Right lobe of liver (tissue), 6 donors: Measurements from ENCODE around the gene SHISA8. TPM values are rescaled to one million over a fixed set of nuclear protein-coding genes. Genes with fewer than 3 reads are reported as not detected.
"Not testable (repeated sequence)": the region's sequence is repeated elsewhere in the genome, so short reads cannot be mapped to it uniquely, and the experiment has no call there.

Experiments used
- ATAC-seq, 4 donors: fragments of 200-7000 bp; cut with Tn5 transposase; one replicate each; pipeline ENCODE4 v1.9.1; 2020; ENCODE audit warnings: mild to moderate bottlenecking in 4 of 4, moderate library complexity in 4 of 4
- DNase-seq, 3 donors: peaks; one replicate each; pipeline ENCODE4 v3.0.0-alpha.2; 2020
- H3K27ac ChIP-seq, 3 donors: fragments of 200-600 bp; one replicate each; pipeline ENCODE4 v1.8.0; 2022
- H3K27me3 ChIP-seq, 2 donors: fragments of 200-600 bp; one replicate each; pipeline ENCODE4 v1.8.0; 2022
- H3K36me3 ChIP-seq, 4 donors: fragments of 200-600 bp; sonication (generic) in 1 of 4; one replicate each; pipeline versions ENCODE4 v1.5.1 to v1.8.0; 2017 to 2022; ENCODE audit warnings: control low read depth in 1 of 4
- H3K4me1 ChIP-seq, 4 donors: fragments of 200-600 bp; sonication (generic) in 1 of 4; one replicate each; pipeline versions ENCODE4 v1.5.1 to v1.8.0; 2017 to 2022; ENCODE audit warnings: control low read depth in 1 of 4
- H3K4me3 ChIP-seq, 3 donors: fragments of 200-600 bp; one replicate each; pipeline ENCODE4 v1.8.0; 2022
- H3K9me3 ChIP-seq, 4 donors: fragments of 200-600 bp; sonication (generic) in 1 of 4; one replicate each; pipeline versions ENCODE4 v1.5.1 to v1.8.0; 2017 to 2022; ENCODE audit warnings: control low read depth in 1 of 4
- CTCF ChIP-seq, 4 donors: fragments of 200-600 bp in 3 of 4; fragments of 450-650 bp in 1 of 4; IDR thresholded peaks; one replicate each; pipeline versions ENCODE4 v1.5.1 to v1.8.0; 2016 to 2022; ENCODE audit warnings: antibody characterized with exemption in 4 of 4, mild to moderate bottlenecking in 2 of 4
- POLR2A ChIP-seq: fragments of 450-650 bp; IDR thresholded peaks from one replicate; pipeline ENCODE4 v1.6.1; 2017; ENCODE audit warnings: antibody characterized with exemption, mild to moderate bottlenecking
- WGBS: methylation state at CpG from one replicate; pipeline ENCODE4 v1.1.6; 2018; ENCODE audit warnings: low coverage, low lambda C conversion rate; ENCODE audit not compliant: insufficient coverage; ENCODE audit errors: missing lambda C conversion rate; 5-methylcytosine and 5-hydroxymethylcytosine counted together
- intact Hi-C, 2 donors: fragments of 100-400 bp; cut with DNase I; formaldehyde crosslinking; loops; one replicate each; pipeline versions ENCODE4 v1.11.2 to v1.14.1; 2022
- total RNA-seq, 6 experiments: library from RNA; depleted of rRNA in 2 of 6; stranded (reverse); fragments of >200 nt in 2 of 6; fragmentation: NEBNext Ultra II Directional in 3 of 6; extraction: Animal tissue kit (Norgen Biotek cat#: 25700) in 3 of 6; gene quantifications; one replicate each; pipeline versions ENCODE4 v1.1.0 to v1.2.4, GENCODE V29; 2016 to 2023
- donor health status: DM: no; HTN: yes; CAD: no.
- donor health status: DM: no; HTN: no; CAD: no.
- donor health status: DM: no; HTN: no; CAD: no.
- donor health status: DM: no; HTN: yes; CAD: no.
- donor health status: DM: no; HTN: yes; CAD: no.

Gene SHISA8
- total RNA-seq, 6 experiments from 2014 or later = not detected

DNA sequence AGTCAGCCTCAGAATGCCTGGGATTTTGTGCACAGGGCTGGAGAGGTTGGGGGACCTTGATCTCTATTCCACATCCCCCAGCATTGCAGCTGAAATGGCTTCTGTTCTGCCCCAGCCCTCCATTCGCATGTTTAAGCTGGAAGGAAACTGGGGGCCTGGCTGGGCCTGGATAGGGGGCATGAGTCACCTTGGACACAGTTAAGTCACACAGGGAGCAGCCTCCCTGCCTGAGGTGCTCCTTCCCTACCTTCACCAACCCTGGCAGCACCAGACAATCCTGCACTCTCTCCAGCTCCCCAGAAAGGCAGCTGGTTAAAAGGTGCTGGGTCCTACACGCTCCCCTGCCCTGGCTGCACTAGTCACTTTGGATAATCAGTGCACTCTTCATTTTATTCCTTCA is 37.8 kb upstream of the SHISA8 start:
- Histone ChIP-seq H3K27me3 (no peaks in the 10 kb centered on the region), H3K9me3 (no peaks in the 10 kb centered on the region), H3K36me3 (no peaks in the 10 kb centered on the region), H3K27ac (no peak overlapping the region), H3K4me3 (no peak overlapping the region), H3K4me1 (peaks cover 0 to 3% (median 0%) of the 10 kb centered on the region in 4 donors)
- ATAC-seq (no peak), DNase-seq (no peak)
- TF ChIP-seq CTCF (IDR thresholded peaks at IDR 0.05) = no peak
- no peak for TF ChIP-seq POLR2A
- intact Hi-C loops = no loop called here
- WGBS = no CpG with 5 or more reads among the region's 2 CpGs

DNA sequence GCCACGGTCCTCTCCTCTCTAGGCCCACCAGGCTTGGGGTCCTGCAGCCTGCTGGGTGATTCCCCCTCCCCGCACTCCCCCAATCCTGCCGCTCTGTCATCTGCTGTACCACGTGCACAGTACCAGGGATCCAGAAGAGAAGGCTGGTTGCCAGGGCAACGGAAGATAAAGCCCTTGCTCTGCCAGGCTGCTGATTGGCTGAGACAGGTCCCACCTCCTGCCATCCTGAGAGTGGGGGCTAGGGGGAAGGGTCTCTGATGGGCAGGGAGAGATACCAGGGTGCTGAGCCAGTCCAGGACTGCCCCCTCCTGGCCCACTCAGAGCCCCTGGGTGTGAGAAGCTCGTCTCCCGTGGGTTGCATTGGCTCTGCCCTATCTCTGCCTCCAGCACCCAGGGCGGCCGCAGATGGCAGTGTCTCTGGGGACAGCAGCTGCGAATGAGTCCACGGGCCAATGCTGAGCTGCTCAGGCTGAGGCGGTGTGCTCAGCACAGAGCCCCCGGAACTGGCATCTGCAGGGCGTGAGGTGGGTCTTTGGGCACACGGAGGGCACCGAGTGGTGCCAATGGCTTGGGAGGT is 37.1 kb upstream of the SHISA8 start, which contains the start of gene SMIM45:
TSS of gene SMIM45 (plus strand) at position 253 of the 577 bp plus-strand sequence.
- H3K36me3 ChIP-seq = no peaks in the 10 kb centered on the region
- DNase-seq (no peak), ATAC-seq (no peak)
- WGBS = 60% methylated on average over 1 of the region's 16 CpGs
- intact Hi-C loops = no loop called here
- H3K27ac ChIP-seq = no peak within 1 kb of the TSS
- no peaks in the 10 kb centered on the region for H3K4me1 ChIP-seq
- no peak within 1 kb of the TSS for H3K4me3 ChIP-seq
- H3K9me3 ChIP-seq = no peaks in the 10 kb centered on the region
- no peaks in the 10 kb centered on the region for H3K27me3 ChIP-seq
- no peak for TF ChIP-seq CTCF (IDR thresholded peaks at IDR 0.05)
- TF ChIP-seq POLR2A = no peak

DNA sequence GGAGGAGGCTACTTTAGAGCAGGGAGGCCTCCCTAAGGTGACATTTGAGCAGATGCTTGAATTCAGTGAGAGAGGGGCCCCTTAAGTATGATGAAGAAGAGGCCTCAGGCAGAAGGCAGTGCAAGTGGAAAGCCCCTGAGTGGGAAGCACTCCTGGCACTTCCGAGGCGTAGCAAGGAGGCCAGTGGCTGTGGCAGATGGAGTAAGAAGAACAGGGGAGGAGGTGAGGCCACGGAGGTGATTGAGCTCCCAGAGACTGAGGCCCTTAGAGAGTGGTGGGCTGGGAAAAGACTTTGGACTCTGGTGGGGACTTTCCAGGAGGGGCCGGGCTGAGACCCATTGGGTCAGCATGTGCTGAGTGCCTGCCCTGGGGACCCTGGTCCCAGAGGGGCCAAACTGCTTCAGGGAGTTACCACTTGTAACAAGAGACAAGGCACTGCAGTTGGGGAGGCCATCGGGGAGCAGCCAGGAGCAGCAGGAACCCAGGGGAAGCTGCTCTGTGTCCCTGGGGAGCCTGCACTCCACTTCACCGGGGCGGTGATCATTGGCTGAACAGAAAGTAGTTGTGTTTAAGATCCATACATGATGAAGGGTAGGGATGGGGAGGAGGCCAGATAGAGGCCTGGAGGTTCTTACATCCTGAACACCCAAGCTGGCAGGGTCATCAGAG is 34.6 kb upstream of the SHISA8 start:
- Histone ChIP-seq H3K27me3 (no peaks in the 10 kb centered on the region), H3K4me1 (peaks cover 0 to 9% (median 0%) of the 10 kb centered on the region in 4 donors), H3K27ac (no peak overlapping the region), H3K4me3 (no peak overlapping the region), H3K36me3 (no peaks in the 10 kb centered on the region), H3K9me3 (no peaks in the 10 kb centered on the region)
- no peak for ATAC-seq
- intact Hi-C loops = loop anchor here in 1 of 2 donors (10.0 kb wide), 1 partner anchor 205 kb away; no protein-coding TSS in a partner anchor
- WGBS = 79% methylated on average over 3 of the region's 7 CpGs
- no peak for TF ChIP-seq POLR2A
- TF ChIP-seq CTCF (IDR thresholded peaks at IDR 0.05) = no peak
- DNase-seq = peak in 1 of 3 donors; percentile 37

DNA sequence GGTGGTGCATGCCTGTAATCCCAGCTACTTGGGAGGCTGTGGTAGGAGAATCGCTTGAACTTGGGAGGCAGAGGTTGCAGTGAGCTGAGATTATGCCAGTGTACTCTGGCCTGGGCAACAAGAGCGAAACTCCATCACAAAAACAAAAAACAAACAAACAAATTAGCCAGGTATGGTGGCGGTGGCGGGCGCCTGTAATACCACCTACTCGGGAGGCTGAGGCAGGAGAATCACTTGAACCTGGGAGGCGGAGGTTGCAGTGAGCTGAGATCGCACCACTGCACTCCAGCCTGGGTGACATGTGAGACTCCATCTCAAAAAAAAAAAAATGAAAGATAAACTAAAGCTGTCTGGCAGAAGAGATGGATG is 34.0 kb upstream of the SHISA8 start:
- H3K4me3 ChIP-seq, H3K36me3 ChIP-seq, H3K9me3 ChIP-seq, DNase-seq, H3K27ac ChIP-seq, H3K27me3 ChIP-seq, H3K4me1 ChIP-seq, ATAC-seq: not testable (repeated sequence)
- intact Hi-C loops = loop anchor here in 1 of 2 donors (10.0 kb wide), 1 partner anchor 204 kb away; no protein-coding TSS in a partner anchor
- WGBS = 97% methylated on average over 8 of the region's 8 CpGs

- no peaks in the 10 kb centered on the region for H3K36me3 ChIP-seq
- intact Hi-C loops = loop anchor here in 1 of 2 donors (10.0 kb wide), 1 partner anchor 203 kb away; no protein-coding TSS in a partner anchor
- no peak overlapping the region for H3K27ac ChIP-seq
- no peaks in the 10 kb centered on the region for H3K27me3 ChIP-seq
- ATAC-seq (no peak), DNase-seq (no peak)
- peaks cover 0 to 9% (median 0%) of the 10 kb centered on the region in 4 donors for H3K4me1 ChIP-seq
- no peak overlapping the region for H3K4me3 ChIP-seq
- 85% methylated on average over 2 of the region's 2 CpGs for WGBS
- H3K9me3 ChIP-seq = no peaks in the 10 kb centered on the region
- TF ChIP-seq CTCF (IDR thresholded peaks at IDR 0.05) (no peak), POLR2A (no peak)
Observed at GRCh38 chr22:41948142-41948541, 33.3 kb upstream of the SHISA8 start.
